IPS-11a (cell line): ENCODE data around the gene IKZF1.

Experiments
- H3K4me3 ChIP-seq: one replicate; pipeline ENCODE4 v1.5.1; 2013; ENCODE audit warnings: low read depth, low read length, control low read depth

IKZF1 gene

GRCh38 chr7:50436133-50436806 lies 131.8 kb downstream of the IKZF1 start:
- H3K4me3 ChIP-seq: no peak overlapping the region

GRCh38 chr7:50446542-50446960 lies 142.0 kb downstream of the IKZF1 start:
- no peak overlapping the region for H3K4me3 ChIP-seq

GRCh38 chr7:50448823-50449222 lies 144.3 kb downstream of the IKZF1 start:
- H3K4me3 ChIP-seq: no peak overlapping the region

GRCh38 chr7:50449501-50449880 lies 145.0 kb downstream of the IKZF1 start:
- peak overlapping the region; percentile 47 for H3K4me3 ChIP-seq

- peak within 1 kb of the TSS; percentile 47 for H3K4me3 ChIP-seq
Measured at GRCh38 chr7:50449881-50450589, 145.5 kb downstream of the IKZF1 start, which contains the start of gene FIGNL1. FIGNL1 (minus strand) TSS chr7:50450350; CDS start chr7:50447287, 3,063 bp downstream.

- peak overlapping the region; percentile 47 for H3K4me3 ChIP-seq
Measured at GRCh38 chr7:50450590-50451032, 146.1 kb downstream of the IKZF1 start.
